Mesenchymal stem cell (in vitro differentiated cells and primary cell): ENCODE data around the gene NHEJ1.

Source experiments
- DNase-seq: peaks from one replicate; pipeline ENCODE4 v3.0.0-alpha.2; 2013
- H2AFZ ChIP-seq: one replicate; pipeline ENCODE4 v1.6.1; 2013; ENCODE audit warnings: low read depth, mild to moderate bottlenecking, control low read depth, inconsistent platforms, low read length, moderate library complexity
- H2AK5ac ChIP-seq: 2 replicates; pipeline ENCODE4 v1.6.1; 2013; ENCODE audit warnings: low read length, moderate library complexity, mild to moderate bottlenecking, inconsistent platforms; ENCODE audit not compliant: severe bottlenecking
- H2BK120ac ChIP-seq: one replicate; pipeline ENCODE4 v1.6.1; 2013; ENCODE audit warnings: low read depth, mild to moderate bottlenecking, inconsistent platforms, low read length, moderate library complexity
- H2BK12ac ChIP-seq, 2 experiments: one replicate each; pipeline ENCODE4 v1.6.1; 2013; ENCODE audit warnings: inconsistent platforms in 2 of 2, low read length in 2 of 2, mild to moderate bottlenecking in 2 of 2, moderate library complexity in 2 of 2, control low read depth in 1 of 2
- H2BK15ac ChIP-seq: one replicate; pipeline ENCODE4 v1.6.1; 2013; ENCODE audit warnings: mild to moderate bottlenecking, low read depth, inconsistent platforms; ENCODE audit not compliant: poor library complexity, severe bottlenecking
- H2BK5ac ChIP-seq: 2 replicates; pipeline ENCODE4 v1.6.1; 2013; ENCODE audit warnings: low read depth, mild to moderate bottlenecking, low read length, control low read depth, inconsistent platforms; ENCODE audit not compliant: poor library complexity, severe bottlenecking
- H3K14ac ChIP-seq, 2 experiments: one replicate each; pipeline ENCODE4 v1.6.1; 2013; ENCODE audit warnings: inconsistent platforms in 2 of 2, low read length in 2 of 2, control low read depth in 1 of 2, mild to moderate bottlenecking in 1 of 2, moderate library complexity in 1 of 2
- H3K18ac ChIP-seq, 2 experiments: one replicate each; pipeline ENCODE4 v1.6.1; 2013; ENCODE audit warnings: inconsistent platforms in 2 of 2, low read length in 2 of 2, control low read depth in 1 of 2, low read depth in 1 of 2, mild to moderate bottlenecking in 1 of 2
- H3K23ac ChIP-seq, 2 experiments: one replicate each; pipeline ENCODE4 v1.6.1; 2013; ENCODE audit warnings: inconsistent platforms in 2 of 2, low read length in 2 of 2, mild to moderate bottlenecking in 2 of 2, moderate library complexity in 2 of 2, control low read depth in 1 of 2
- H3K27ac ChIP-seq: 2 replicates; pipeline ENCODE4 v1.5.1; 2013; ENCODE audit warnings: mild to moderate bottlenecking, moderate library complexity, low read length, control low read depth, inconsistent platforms; ENCODE audit not compliant: poor library complexity, severe bottlenecking
- H3K27me3 ChIP-seq, 2 experiments: 2 replicates each; pipeline versions ENCODE4 v1.6.1 to v1.7.0; 2013; ENCODE audit warnings: low read length in 2 of 2, mild to moderate bottlenecking in 2 of 2, moderate library complexity in 2 of 2, control low read depth in 1 of 2, inconsistent platforms in 1 of 2; ENCODE audit not compliant: control insufficient read depth in 1 of 2, insufficient read depth in 1 of 2
- H3K36me3 ChIP-seq, 2 experiments: 2 replicates each; pipeline versions ENCODE4 v1.6.1 to v1.7.0; 2013; ENCODE audit warnings: low read length in 2 of 2, control low read depth in 1 of 2, inconsistent platforms in 1 of 2, low read depth in 1 of 2, mild to moderate bottlenecking in 1 of 2; ENCODE audit not compliant: insufficient read depth in 2 of 2, control insufficient read depth in 1 of 2
- H3K4ac ChIP-seq, 2 experiments: one replicate each; pipeline ENCODE4 v1.6.1; 2013; ENCODE audit warnings: inconsistent platforms in 2 of 2, low read length in 2 of 2, mild to moderate bottlenecking in 2 of 2, moderate library complexity in 2 of 2, control low read depth in 1 of 2, low read depth in 1 of 2
- H3K4me1 ChIP-seq: 2 replicates; pipeline ENCODE4 v1.6.1; 2013; ENCODE audit warnings: low read depth, low read length, control low read depth; ENCODE audit not compliant: control insufficient read depth, insufficient read depth
- H3K4me2 ChIP-seq: 2 replicates; pipeline ENCODE4 v1.6.1; 2013; ENCODE audit warnings: low read length, mild to moderate bottlenecking, inconsistent platforms; ENCODE audit not compliant: poor library complexity, severe bottlenecking
- H3K4me3 ChIP-seq, 2 experiments: 2 replicates each; pipeline versions ENCODE4 v1.5.1 to v1.7.0; 2013; ENCODE audit warnings: low read length in 2 of 2, mild to moderate bottlenecking in 2 of 2, control low read depth in 1 of 2, low read depth in 1 of 2; ENCODE audit not compliant: insufficient read depth in 1 of 2
- H3K79me1 ChIP-seq: replicated peaks from 2 replicates; pipeline ENCODE4 v1.6.1; 2013; ENCODE audit warnings: mild to moderate bottlenecking, control low read depth, low read length, inconsistent platforms; ENCODE audit not compliant: poor library complexity, severe bottlenecking
- H3K9ac ChIP-seq: 2 replicates; pipeline ENCODE4 v1.7.0; 2013; ENCODE audit warnings: mild to moderate bottlenecking, low read length, moderate library complexity
- H3K9me3 ChIP-seq: 2 replicates; pipeline ENCODE4 v1.7.0; 2013; ENCODE audit warnings: mild to moderate bottlenecking, low read length; ENCODE audit not compliant: control insufficient read depth
- H4K8ac ChIP-seq: one replicate; pipeline ENCODE4 v1.6.1; 2013; ENCODE audit warnings: inconsistent platforms, mild to moderate bottlenecking, low read length, moderate library complexity
- H4K91ac ChIP-seq: one replicate; pipeline ENCODE4 v1.6.1; 2013; ENCODE audit warnings: mild to moderate bottlenecking, low read length, inconsistent platforms
- WGBS: methylation state at CpG from one replicate; pipeline ENCODE4 v1.1.7; 2013; ENCODE audit warnings: mixed read lengths; 5-methylcytosine and 5-hydroxymethylcytosine counted together

The NHEJ1 gene

DNA sequence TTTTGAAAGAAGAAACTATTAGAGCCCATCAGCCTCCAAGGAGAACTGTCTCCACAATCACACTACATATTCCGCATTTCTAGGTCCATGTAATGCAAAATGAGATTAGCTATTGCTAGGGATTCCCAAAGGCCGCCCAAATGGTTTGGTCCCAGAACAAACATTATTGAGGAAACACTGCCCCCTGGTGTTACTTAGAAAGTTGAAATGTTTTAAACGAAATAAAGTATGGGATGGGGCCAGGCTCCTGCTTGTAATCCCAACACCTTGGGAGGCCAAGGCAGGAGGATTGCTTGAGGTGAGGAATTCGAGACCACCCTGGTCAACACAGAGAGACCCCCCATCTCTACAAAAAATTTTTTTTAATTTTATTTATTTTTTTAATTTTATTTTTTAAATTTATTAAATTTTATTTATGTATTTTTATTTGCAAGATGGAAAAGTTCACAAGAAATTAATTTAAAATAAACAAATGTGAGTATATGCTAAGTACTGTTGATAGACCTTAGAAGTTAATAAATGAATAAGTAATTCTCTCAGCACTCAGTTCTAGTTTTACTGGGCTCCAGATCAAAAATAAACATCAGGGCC lies 5.5 kb downstream of the NHEJ1 start:
- Histone ChIP-seq H4K91ac (no peak overlapping the region), H3K18ac (no peak overlapping the region), H3K23ac (no peak overlapping the region), H2BK5ac (no peak overlapping the region), H3K9ac (no peak overlapping the region), H3K79me1 (no peaks in the 10 kb centered on the region), H2AFZ (no peak overlapping the region), H3K4me1 (peaks cover 3% of the 10 kb centered on the region), H2BK12ac (no peak overlapping the region), H3K9me3 (no peaks in the 10 kb centered on the region), H3K27ac (no peak overlapping the region), H4K8ac (no peak overlapping the region), H3K4me2 (no peak overlapping the region), H3K4me3 (no peak overlapping the region), H3K27me3 (no peaks in the 10 kb centered on the region), H2AK5ac (no peak overlapping the region), H2BK15ac (no peak overlapping the region), H3K14ac (no peak overlapping the region), H3K4ac (no peak overlapping the region), H3K36me3 (peaks cover 3 to 47% of the 10 kb centered on the region in 2 experiments), H2BK120ac (no peak overlapping the region)
- 0% methylated on average over 2 of the region's 4 CpGs for WGBS
- peak; percentile 74 for DNase-seq

GRCh38 chr2:219149667-219150066 lies 10.9 kb downstream of the NHEJ1 start:
- Histone ChIP-seq H2BK5ac (no peak overlapping the region), H2AK5ac (no peak overlapping the region), H3K9ac (no peak overlapping the region), H2BK15ac (no peak overlapping the region), H2BK12ac (no peak overlapping the region), H3K18ac (no peak overlapping the region), H3K9me3 (no peaks in the 10 kb centered on the region), H3K36me3 (peaks cover 10 to 72% of the 10 kb centered on the region in 2 experiments), H3K27ac (no peak overlapping the region), H2AFZ (no peak overlapping the region), H4K8ac (no peak overlapping the region), H2BK120ac (no peak overlapping the region), H3K79me1 (no peaks in the 10 kb centered on the region), H3K27me3 (no peaks in the 10 kb centered on the region), H3K14ac (no peak overlapping the region), H3K4me3 (no peak overlapping the region), H3K4ac (no peak overlapping the region), H3K4me2 (no peak overlapping the region), H4K91ac (no peak overlapping the region), H3K23ac (no peak overlapping the region), H3K4me1 (no peaks in the 10 kb centered on the region)
- WGBS: no CpG with 5 or more reads among the region's 1 CpG
- DNase-seq: peak; percentile 55

DNA sequence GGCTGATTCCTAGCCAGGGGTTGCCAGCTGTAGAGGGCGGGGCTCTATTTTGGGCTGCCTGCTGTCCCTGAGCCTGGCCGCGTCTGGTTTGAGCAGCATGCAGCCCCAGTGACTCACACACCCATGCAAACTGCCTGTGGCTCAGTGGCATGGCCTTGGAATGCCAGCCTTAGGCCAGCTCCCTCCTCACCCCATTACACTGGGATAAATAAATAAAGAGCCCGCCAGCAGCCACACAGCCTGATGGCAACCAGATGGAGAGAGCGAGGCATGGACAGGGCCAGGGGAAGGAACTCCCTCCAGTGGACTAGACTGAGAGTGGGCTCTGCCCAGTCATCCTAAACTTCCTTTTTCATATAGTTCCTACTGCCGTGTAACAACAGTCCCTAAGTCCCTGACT lies 18.3 kb downstream of the NHEJ1 start:
- H4K91ac ChIP-seq: no peak overlapping the region
- no peak overlapping the region for H2BK15ac ChIP-seq
- H2AK5ac ChIP-seq: no peak overlapping the region
- peaks cover 2% of the 10 kb centered on the region for H3K79me1 ChIP-seq
- H3K27me3 ChIP-seq: no peaks in the 10 kb centered on the region
- H3K4me2 ChIP-seq: no peak overlapping the region
- H3K4me1 ChIP-seq: peaks cover 4% of the 10 kb centered on the region
- H3K36me3 ChIP-seq: peaks cover 9 to 72% of the 10 kb centered on the region in 2 experiments
- WGBS: 66% methylated on average over 6 of the region's 6 CpGs
- H2BK12ac ChIP-seq: no peak overlapping the region
- H3K18ac ChIP-seq: no peak overlapping the region
- H3K23ac ChIP-seq: no peak overlapping the region
- no peak overlapping the region for H2BK5ac ChIP-seq
- H3K9ac ChIP-seq: no peak overlapping the region
- no peak overlapping the region for H3K14ac ChIP-seq
- H3K27ac ChIP-seq: no peak overlapping the region
- H2BK120ac ChIP-seq: no peak overlapping the region
- H3K9me3 ChIP-seq: no peaks in the 10 kb centered on the region
- H2AFZ ChIP-seq: no peak overlapping the region
- H3K4ac ChIP-seq: no peak overlapping the region
- peak; percentile 59 for DNase-seq
- no peak overlapping the region for H4K8ac ChIP-seq
- H3K4me3 ChIP-seq: no peak overlapping the region

DNA sequence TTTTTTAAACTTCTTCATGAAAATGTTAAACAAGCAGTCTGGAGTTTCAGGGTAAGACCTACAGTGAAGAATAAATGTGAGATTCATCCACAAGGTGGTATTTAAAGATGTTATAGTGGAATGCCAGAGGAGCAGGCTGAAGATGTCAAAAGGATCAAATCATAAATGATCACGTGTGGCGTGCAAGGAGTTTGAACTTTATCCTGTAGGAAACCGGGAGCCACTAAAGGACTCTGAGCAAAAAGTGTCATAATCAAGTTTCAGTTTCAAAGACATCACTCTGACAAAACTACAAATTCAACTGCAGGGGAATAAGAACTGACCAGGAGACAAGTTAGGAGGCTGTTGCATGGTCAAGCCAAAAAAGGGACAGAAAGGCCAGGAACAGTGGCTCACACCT lies 19.9 kb downstream of the NHEJ1 start:
- Histone ChIP-seq H3K79me1 (peaks cover 2% of the 10 kb centered on the region), H3K23ac (no peak overlapping the region), H2AK5ac (no peak overlapping the region), H3K4me2 (no peak overlapping the region), H2BK120ac (no peak overlapping the region), H3K18ac (no peak overlapping the region), H2AFZ (no peak overlapping the region), H2BK5ac (no peak overlapping the region), H2BK12ac (no peak overlapping the region), H3K9ac (no peak overlapping the region), H3K36me3 (peaks cover 3 to 58% of the 10 kb centered on the region in 2 experiments), H3K4ac (no peak overlapping the region), H3K4me3 (no peak overlapping the region), H4K91ac (no peak overlapping the region), H3K27ac (no peak overlapping the region), H3K9me3 (no peaks in the 10 kb centered on the region), H3K27me3 (no peaks in the 10 kb centered on the region), H4K8ac (no peak overlapping the region), H3K4me1 (peaks cover 4% of the 10 kb centered on the region), H3K14ac (no peak overlapping the region), H2BK15ac (no peak overlapping the region)
- no peak for DNase-seq
- 94% methylated on average over 2 of the region's 3 CpGs for WGBS
